Cardiac fibroblast (primary cell): Measurements from ENCODE around the gene AIG1.
"Not testable (repeated sequence)": the region's sequence is repeated elsewhere in the genome, so short reads cannot be mapped to it uniquely, and the experiment has no call there.

Experiments used
- DNase-seq, 2 donors: peaks; one replicate each; pipeline versions ENCODE4 v3.0.0 to v3.0.0-alpha.2; 2010; ENCODE audit warnings: low read depth in 2 of 2
- H3K4me3 ChIP-seq, 2 donors: replicated peaks in 1 of 2; 1 replicate in 1 of 2; 2 replicates in 1 of 2; pipeline ENCODE4 v1.5.1; 2011; ENCODE audit warnings: low read depth in 2 of 2, low read length in 2 of 2, mild to moderate bottlenecking in 2 of 2, moderate library complexity in 1 of 2
- CTCF ChIP-seq: IDR thresholded peaks from one replicate; pipeline ENCODE4 v1.5.1; 2011; ENCODE audit warnings: low read depth, mild to moderate bottlenecking, low read length, inconsistent platforms

The AIG1 gene

DNA sequence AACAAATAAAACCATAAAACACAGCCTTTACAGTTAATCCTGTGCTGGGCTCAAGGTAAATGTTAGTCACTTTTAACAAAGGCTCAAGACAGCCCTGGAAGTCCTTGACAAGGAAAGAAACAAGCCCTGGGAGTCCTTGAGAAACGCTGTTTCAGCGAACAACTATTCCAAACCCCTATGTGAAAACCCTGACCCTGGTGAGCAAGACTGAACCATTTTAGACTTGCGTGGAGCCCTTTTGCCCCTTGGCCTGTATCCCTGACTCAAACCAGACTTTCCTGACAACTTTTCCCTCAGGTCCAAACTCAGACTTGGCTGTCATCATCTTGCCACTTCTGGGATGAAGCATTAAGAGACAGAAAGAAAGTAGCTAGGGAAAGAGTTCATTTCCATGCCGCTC lies 180.4 kb downstream of the AIG1 start:
- DNase-seq: peak; percentile 36 to 62
- TF ChIP-seq CTCF: no peak

GRCh38 chr6:143241911-143242310 lies 181.2 kb downstream of the AIG1 start:
- H3K4me3 ChIP-seq: no peak overlapping the region
- DNase-seq: no peak
- no peak for TF ChIP-seq CTCF

More for the DNA sequence above, 180.4 kb downstream of the AIG1 start:
- H3K4me3 ChIP-seq: no peak overlapping the region

DNA sequence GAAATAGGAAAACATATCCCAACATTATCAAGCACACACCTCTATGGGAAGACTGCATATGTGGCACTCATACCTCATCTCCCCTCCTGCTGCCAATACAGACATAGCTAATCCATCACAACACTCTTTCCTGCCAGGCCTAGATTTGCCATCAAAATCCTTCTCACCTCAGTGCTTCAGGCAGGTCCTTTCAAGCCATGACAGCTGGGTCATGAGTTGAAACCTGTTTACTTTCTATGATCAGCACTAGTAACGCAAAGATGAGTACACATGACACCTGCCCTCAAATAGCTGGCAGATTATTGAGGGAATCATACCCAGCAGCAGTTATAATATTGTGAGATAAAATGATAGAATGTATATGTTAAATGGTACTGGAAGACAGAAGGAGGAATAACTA lies 183.1 kb downstream of the AIG1 start:
- H3K4me3 ChIP-seq: no peak overlapping the region
- TF ChIP-seq CTCF: no peak
- no peak for DNase-seq

DNA sequence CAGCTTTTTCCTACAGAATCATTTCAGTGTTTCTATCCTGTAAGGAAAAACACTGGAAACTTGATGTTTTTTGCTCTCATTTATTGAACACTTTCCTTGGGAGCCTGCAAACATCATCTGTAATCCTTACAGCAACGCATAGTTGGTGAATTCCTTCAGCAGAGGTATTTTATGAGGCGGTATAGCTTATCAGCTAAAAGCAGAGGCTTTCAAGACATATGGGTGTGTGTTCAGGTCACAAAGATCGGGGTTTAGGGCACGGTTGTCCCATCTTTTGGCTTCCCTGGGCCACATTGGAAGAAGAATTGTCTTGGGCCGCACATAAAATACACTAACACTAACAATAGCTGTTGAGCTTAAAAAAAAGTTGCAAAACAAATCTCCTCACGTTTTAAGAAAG lies 185.0 kb downstream of the AIG1 start:
- TF ChIP-seq CTCF: no peak
- no peak for DNase-seq
- no peak overlapping the region for H3K4me3 ChIP-seq

GRCh38 chr6:143246166-143246775 lies 185.6 kb downstream of the AIG1 start:
- peak in 1 of 2 donors; percentile 38 for DNase-seq
- H3K4me3 ChIP-seq: not testable (repeated sequence)

GRCh38 chr6:143247586-143247985 lies 186.9 kb downstream of the AIG1 start:
- H3K4me3 ChIP-seq: no peak overlapping the region
- TF ChIP-seq CTCF: no peak
- DNase-seq: no peak

GRCh38 chr6:143248359-143248758 lies 187.7 kb downstream of the AIG1 start:
- no peak overlapping the region for H3K4me3 ChIP-seq
- no peak for DNase-seq
- TF ChIP-seq CTCF: no peak
